H1 (cell line): Measurements from ENCODE around the gene C9orf43. TPM values are rescaled to one million over a fixed set of nuclear protein-coding genes. Genes with fewer than 3 reads are reported as not detected.
"Not testable (repeated sequence)": the region's sequence is repeated elsewhere in the genome, so short reads cannot be mapped to it uniquely, and the experiment has no call there.

Experiments
- CTCF ChIA-PET: fragments of 300-600 bp; sonication (Branson Sonifier 250); formaldehyde crosslinking; loops from one replicate; lab custom pipeline; 2021; ENCODE audit not compliant: partially characterized antibody; lab: Charles Lee
- POLR2A ChIA-PET: fragments of 300-600 bp; sonication (Branson Sonifier 250); formaldehyde crosslinking; loops from one replicate; lab custom pipeline; 2021; ENCODE audit warnings: inconsistent platforms; ENCODE audit not compliant: partially characterized antibody; lab: Charles Lee
- DNase-seq, 2 experiments: peaks; one replicate each; pipeline versions ENCODE4 v3.0.0 to v3.0.0-alpha.2; 2010 to 2022; ENCODE audit warnings: low spot score in 2 of 2, low read depth in 1 of 2, mixed read lengths in 1 of 2
- FAIRE-seq: peaks from 2 replicates; lab custom pipeline; 2011; peaks lifted over from hg19 to GRCh38; lab: Jason Lieb, UNC
- H2AFZ ChIP-seq: 2 replicates; pipeline ENCODE4 v1.8.1; 2012; ENCODE audit warnings: low read length, inconsistent platforms
- H2AK5ac ChIP-seq: 2 replicates; pipeline ENCODE4 v1.6.1; 2013; ENCODE audit warnings: low read depth, low read length
- H2BK120ac ChIP-seq: replicated peaks from 2 replicates; pipeline ENCODE3; 2013; ENCODE audit warnings: low read depth, low read length, inconsistent platforms
- H2BK12ac ChIP-seq: 2 replicates; pipeline ENCODE4 v1.6.1; 2013; ENCODE audit warnings: low read depth, low read length
- H2BK15ac ChIP-seq: 2 replicates; pipeline ENCODE4 v1.6.1; 2013; ENCODE audit warnings: low read length
- H2BK20ac ChIP-seq: 2 replicates; pipeline ENCODE4 v1.6.1; 2013; ENCODE audit warnings: low read length
- H2BK5ac ChIP-seq: 2 replicates; pipeline ENCODE4 v1.6.1; 2013; ENCODE audit warnings: low read depth, low read length
- H3K14ac ChIP-seq: 2 replicates; pipeline ENCODE4 v1.6.1; 2013; ENCODE audit warnings: inconsistent platforms; ENCODE audit not compliant: insufficient read length
- H3K18ac ChIP-seq: 2 replicates; pipeline ENCODE4 v1.6.1; 2013; ENCODE audit warnings: low read length; ENCODE audit errors: extremely low read depth
- H3K23ac ChIP-seq: 2 replicates; pipeline ENCODE4 v1.6.1; 2013; ENCODE audit warnings: inconsistent platforms; ENCODE audit not compliant: insufficient read length
- H3K23me2 ChIP-seq: 2 replicates; pipeline ENCODE4 v1.6.1; 2013; ENCODE audit warnings: low read depth, low read length
- H3K27ac ChIP-seq: 2 replicates; pipeline ENCODE4 v1.6.1; 2011; ENCODE audit warnings: low read depth, low read length, inconsistent platforms
- H3K27me3 ChIP-seq, 4 experiments: replicated peaks in 1 of 4; 1 replicate in 1 of 4; 2 replicates in 3 of 4; pipeline versions ENCODE4 v1.6.1 to v1.8.1; 2011 to 2013; ENCODE audit warnings: low read length in 3 of 4, mild to moderate bottlenecking in 3 of 4, inconsistent platforms in 2 of 4, mixed read lengths in 2 of 4, moderate library complexity in 1 of 4; ENCODE audit not compliant: control insufficient read depth in 3 of 4, insufficient read depth in 3 of 4; ENCODE audit errors: extremely low read depth in 1 of 4
- H3K36me3 ChIP-seq, 4 experiments: 2 replicates each; pipeline versions ENCODE4 v1.6.1 to v1.8.1; 2011 to 2013; ENCODE audit warnings: mild to moderate bottlenecking in 4 of 4, low read length in 3 of 4, moderate library complexity in 2 of 4, control low read depth in 1 of 4, inconsistent platforms in 1 of 4; ENCODE audit not compliant: insufficient read depth in 4 of 4, control insufficient read depth in 2 of 4
- H3K4ac ChIP-seq: replicated peaks from 2 replicates; pipeline ENCODE3; 2013; ENCODE audit warnings: low read length, low read depth, mixed read lengths, inconsistent platforms; ENCODE audit not compliant: insufficient read length
- H3K4me1 ChIP-seq, 4 experiments: replicated peaks in 1 of 4; 1 replicate in 1 of 4; 2 replicates in 3 of 4; pipeline versions ENCODE4 v1.6.1 to v1.8.1; 2011 to 2013; ENCODE audit warnings: low read length in 3 of 4, inconsistent platforms in 2 of 4, mixed read lengths in 1 of 4; ENCODE audit not compliant: insufficient read depth in 4 of 4, control insufficient read depth in 3 of 4
- H3K4me2 ChIP-seq, 2 experiments: 2 replicates each; pipeline versions ENCODE4 v1.6.1 to v1.8.1; 2011 to 2013; ENCODE audit warnings: low read depth in 2 of 2, low read length in 2 of 2, control low read depth in 1 of 2, inconsistent platforms in 1 of 2, mild to moderate bottlenecking in 1 of 2; ENCODE audit not compliant: insufficient read depth in 1 of 2
- H3K4me3 ChIP-seq, 4 experiments: fragments of 200-600, 300-600 bp in 1 of 4; sonication (generic), shearing (Covaris generic), sonication (Bioruptor Twin) in 1 of 4; 2 replicates each; pipeline versions ENCODE4 v1.5.1 to v1.8.1; 2011 to 2016; ENCODE audit warnings: low read length in 4 of 4, low read depth in 3 of 4, control low read depth in 2 of 4, inconsistent platforms in 2 of 4, mild to moderate bottlenecking in 2 of 4, mixed read lengths in 1 of 4, moderate library complexity in 1 of 4; ENCODE audit not compliant: insufficient read depth in 2 of 4; ENCODE audit errors: extremely low read depth in 1 of 4
- H3K56ac ChIP-seq: replicated peaks from 2 replicates; pipeline ENCODE3; 2013; ENCODE audit warnings: low read depth, mild to moderate bottlenecking, mixed read lengths, low read length, inconsistent platforms; ENCODE audit not compliant: insufficient read length
- H3K79me1 ChIP-seq: 2 replicates; pipeline ENCODE4 v1.6.1; 2013; ENCODE audit warnings: low read depth, low read length, control low read depth
- H3K79me2 ChIP-seq, 2 experiments: 2 replicates each; pipeline versions ENCODE4 v1.6.1 to v1.8.1; 2012 to 2013; ENCODE audit warnings: low read length in 2 of 2, mild to moderate bottlenecking in 2 of 2, inconsistent platforms in 1 of 2; ENCODE audit not compliant: insufficient read depth in 2 of 2, control insufficient read depth in 1 of 2
- H3K9ac ChIP-seq, 4 experiments: replicated peaks in 1 of 4; 1 replicate in 1 of 4; 2 replicates in 3 of 4; pipeline versions ENCODE4 v1.6.1 to v1.8.1; 2011 to 2013; ENCODE audit warnings: low read depth in 3 of 4, low read length in 3 of 4, control low read depth in 2 of 4, mild to moderate bottlenecking in 2 of 4, moderate library complexity in 2 of 4, inconsistent platforms in 1 of 4; ENCODE audit errors: extremely low read depth in 1 of 4
- H3K9me3 ChIP-seq, 2 experiments: 2 replicates each; pipeline versions ENCODE4 v1.6.1 to v1.8.1; 2012 to 2013; ENCODE audit warnings: mild to moderate bottlenecking in 2 of 2, moderate library complexity in 2 of 2, control low read depth in 1 of 2, inconsistent platforms in 1 of 2, low read depth in 1 of 2, low read length in 1 of 2, mixed read lengths in 1 of 2; ENCODE audit not compliant: insufficient read depth in 2 of 2
- H4K20me1 ChIP-seq, 2 experiments: replicated peaks in 1 of 2; 2 replicates each; pipeline versions ENCODE3 to v1.8.1; 2011 to 2013; ENCODE audit warnings: inconsistent platforms in 2 of 2, low read length in 2 of 2, mild to moderate bottlenecking in 1 of 2; ENCODE audit not compliant: insufficient read depth in 2 of 2, control insufficient read depth in 1 of 2
- H4K5ac ChIP-seq: 2 replicates; pipeline ENCODE4 v1.6.1; 2013; ENCODE audit warnings: low read length, low read depth, mixed read lengths, inconsistent platforms; ENCODE audit not compliant: insufficient read length
- H4K8ac ChIP-seq: 2 replicates; pipeline ENCODE4 v1.8.0; 2013; ENCODE audit warnings: mild to moderate bottlenecking, moderate library complexity, low read length, inconsistent platforms; ENCODE audit not compliant: insufficient read depth; ENCODE audit errors: extremely low read depth
- H4K91ac ChIP-seq: replicated peaks from 2 replicates; pipeline ENCODE3; 2013; ENCODE audit warnings: low read length, mixed read lengths, inconsistent platforms; ENCODE audit not compliant: insufficient read length
- EP300 ChIP-seq, 2 experiments: IDR thresholded peaks; 1 replicate in 1 of 2; 2 replicates in 1 of 2; pipeline ENCODE4 v1.6.1; 2011 to 2012; ENCODE audit warnings: low read depth in 2 of 2, low read length in 2 of 2, mild to moderate bottlenecking in 2 of 2, borderline replicate concordance in 1 of 2, inconsistent platforms in 1 of 2, moderate library complexity in 1 of 2
- PHF8 ChIP-seq: fragments of 200-600 bp; sonication (generic); conservative IDR thresholded peaks from 2 replicates; pipeline ENCODE4 v1.7.1; 2012; ENCODE audit warnings: low read depth, mild to moderate bottlenecking, inconsistent platforms, low read length, moderate library complexity
- SAP30 ChIP-seq: fragments of 300-600 bp; sonication (generic); IDR thresholded peaks from 2 replicates; pipeline ENCODE4 v1.7.1; 2012; ENCODE audit warnings: low read length, moderate library complexity, mild to moderate bottlenecking, inconsistent platforms; ENCODE audit not compliant: insufficient read depth, insufficient replicate concordance
- SP1 ChIP-seq: IDR thresholded peaks from 2 replicates; pipeline ENCODE4 v1.6.1; 2011; ENCODE audit warnings: low read depth, low read length
- TCF12 ChIP-seq: IDR thresholded peaks from 2 replicates; pipeline ENCODE4 v1.6.1; 2011; ENCODE audit warnings: low read depth, mild to moderate bottlenecking, low read length
- WGBS, 2 experiments: shearing (Covaris generic) in 1 of 2; methylation state at CpG; one replicate each; pipeline versions ENCODE4 v1.1.6 to v1.1.7; 2013 to 2015; ENCODE audit warnings: low lambda C conversion rate in 2 of 2, mixed read lengths in 2 of 2, inconsistent platforms in 1 of 2, low coverage in 1 of 2, missing lambda C conversion rate in 1 of 2; ENCODE audit not compliant: insufficient replicate concordance in 2 of 2, insufficient coverage in 1 of 2, insufficient read length in 1 of 2; ENCODE audit errors: extremely low coverage in 1 of 2, missing lambda C conversion rate in 1 of 2; 5-methylcytosine and 5-hydroxymethylcytosine counted together
- polyA plus RNA-seq, 7 experiments: library from polyadenylated mRNA; depleted of rRNA in 3 of 7; stranded (reverse) in 5 of 7; unstranded in 2 of 7; fragments of >200 nt in 5 of 7; fragments of 200-250 nt in 2 of 7; gene quantifications; 1 replicate in 5 of 7; 2 replicates in 1 of 7; 4 replicates in 1 of 7; pipeline versions ENCODE4 v1.2.1 to v1.2.3, GENCODE V29; 2011 to 2013; ENCODE audit warnings: missing spikeins in 2 of 7, mixed read lengths in 2 of 7
- total RNA-seq: library from RNA; stranded (reverse); fragmentation: NEBNext Ultra II Directional; extraction: Animal tissue kit (Norgen Biotek cat#: 25700); gene quantifications from 2 replicates; pipeline ENCODE4 v1.2.1, GENCODE V29; 2021
- TF ChIP-seq, protein P1 (sequence below): IDR thresholded peaks from 2 replicates; pipeline ENCODE4 v1.6.1; 2011; ENCODE audit warnings: low read length, improper control_type of control experiment
- TF ChIP-seq, protein P2 (sequence below): IDR thresholded peaks from 2 replicates; pipeline ENCODE4 v1.6.1; 2012; ENCODE audit warnings: inconsistent platforms

C9orf43 gene
- total and polyA plus RNA-seq, 2 of the 8 experiments (the other 6 are each of a cell fraction or from before 2014, with no cell fraction given): 0.35 to 0.52 TPM

DNA sequence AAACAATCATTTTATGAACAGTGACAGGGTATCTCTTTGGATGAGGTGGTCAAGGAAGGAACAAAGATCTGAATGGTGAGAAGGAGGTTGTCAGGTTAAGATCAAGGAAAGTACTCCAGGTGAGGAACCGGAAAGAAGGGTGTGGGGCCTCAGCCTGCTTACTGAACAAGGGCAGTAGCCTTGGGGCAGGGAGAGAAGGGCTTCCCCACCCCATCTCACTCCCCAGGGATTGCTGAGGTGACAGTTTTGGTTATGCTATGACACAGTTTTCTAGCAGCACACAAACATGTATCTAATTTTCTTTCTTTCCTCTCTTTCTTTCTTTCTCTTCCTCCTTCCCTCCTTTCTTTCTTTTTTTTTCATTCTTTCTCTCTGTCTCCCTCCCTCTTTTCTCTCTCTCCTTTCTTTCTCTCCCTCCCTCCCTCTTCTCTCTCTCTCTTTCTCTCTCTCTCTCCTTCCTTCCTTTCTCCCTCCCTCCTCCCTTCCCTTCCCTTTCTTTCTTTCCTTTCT, 29.6 kb upstream of the C9orf43 start (continued):
- TF ChIP-seq SAP30: no peak
- TF ChIP-seq, protein P1, sequence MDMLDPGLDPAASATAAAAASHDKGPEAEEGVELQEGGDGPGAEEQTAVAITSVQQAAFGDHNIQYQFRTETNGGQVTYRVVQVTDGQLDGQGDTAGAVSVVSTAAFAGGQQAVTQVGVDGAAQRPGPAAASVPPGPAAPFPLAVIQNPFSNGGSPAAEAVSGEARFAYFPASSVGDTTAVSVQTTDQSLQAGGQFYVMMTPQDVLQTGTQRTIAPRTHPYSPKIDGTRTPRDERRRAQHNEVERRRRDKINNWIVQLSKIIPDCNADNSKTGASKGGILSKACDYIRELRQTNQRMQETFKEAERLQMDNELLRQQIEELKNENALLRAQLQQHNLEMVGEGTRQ: no peak
- TF ChIP-seq SP1: no peak
- TF ChIP-seq PHF8: no peak
- TF ChIP-seq, protein P2, sequence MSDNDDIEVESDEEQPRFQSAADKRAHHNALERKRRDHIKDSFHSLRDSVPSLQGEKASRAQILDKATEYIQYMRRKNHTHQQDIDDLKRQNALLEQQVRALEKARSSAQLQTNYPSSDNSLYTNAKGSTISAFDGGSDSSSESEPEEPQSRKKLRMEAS: no peak
- no peak for TF ChIP-seq EP300 (IDR thresholded peaks at IDR 0.05; ENCODE audit: borderline replicate concordance in 1 of 2, low read depth in 2 of 2, low read length in 2 of 2)
- TF ChIP-seq TCF12: no peak
- TF ChIP-seq, all 59 proteins: peak for 0

DNA sequence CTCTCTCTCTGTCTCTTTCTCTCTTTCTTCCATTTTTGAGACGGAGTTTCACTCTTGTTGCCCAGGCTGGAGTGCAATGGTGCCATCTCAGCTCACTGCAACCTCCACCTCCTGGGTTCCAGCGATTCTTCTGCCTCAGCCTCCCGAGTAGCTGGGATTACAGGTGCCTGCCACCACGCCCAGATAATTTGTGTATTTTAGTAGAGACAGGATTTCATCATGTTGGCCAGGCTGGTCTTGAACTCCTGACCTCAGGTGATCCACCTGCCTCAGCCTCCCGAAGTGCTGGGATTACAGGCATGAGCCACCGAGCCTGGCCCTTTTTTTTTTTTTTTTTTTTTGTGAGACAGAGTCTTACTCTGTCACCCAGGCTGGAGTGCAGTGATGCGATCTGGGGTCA, 29.1 kb upstream of the C9orf43 start:
- H2BK120ac ChIP-seq, H4K8ac ChIP-seq, H3K9ac ChIP-seq, H3K18ac ChIP-seq, H3K36me3 ChIP-seq, H3K23ac ChIP-seq, DNase-seq, H3K9me3 ChIP-seq, H3K27me3 ChIP-seq, H3K4me1 ChIP-seq, H3K56ac ChIP-seq, FAIRE-seq, H2BK15ac ChIP-seq, H3K4me2 ChIP-seq, H3K4ac ChIP-seq, H3K23me2 ChIP-seq, H2BK12ac ChIP-seq, H4K91ac ChIP-seq, H3K4me3 ChIP-seq, H2BK5ac ChIP-seq, H3K79me1 ChIP-seq, H3K79me2 ChIP-seq, H2AK5ac ChIP-seq, H4K5ac ChIP-seq, H2BK20ac ChIP-seq, CTCF ChIA-PET, H3K27ac ChIP-seq, H3K14ac ChIP-seq, H4K20me1 ChIP-seq, H2AFZ ChIP-seq: not testable (repeated sequence)
- WGBS, 2 experiments: 90% methylated on average over 6 of the region's 7 CpGs; no CpG with 5 or more reads in 1 of the 2 experiments
- POLR2A ChIA-PET: interaction anchor here (1.6 kb wide), 1 partner anchor 29 kb away, joined by 3 read pairs; the partner anchor contains the start of genes C9orf43 and POLE3
